ENCODE measurements around the gene POC1A.

DNA sequence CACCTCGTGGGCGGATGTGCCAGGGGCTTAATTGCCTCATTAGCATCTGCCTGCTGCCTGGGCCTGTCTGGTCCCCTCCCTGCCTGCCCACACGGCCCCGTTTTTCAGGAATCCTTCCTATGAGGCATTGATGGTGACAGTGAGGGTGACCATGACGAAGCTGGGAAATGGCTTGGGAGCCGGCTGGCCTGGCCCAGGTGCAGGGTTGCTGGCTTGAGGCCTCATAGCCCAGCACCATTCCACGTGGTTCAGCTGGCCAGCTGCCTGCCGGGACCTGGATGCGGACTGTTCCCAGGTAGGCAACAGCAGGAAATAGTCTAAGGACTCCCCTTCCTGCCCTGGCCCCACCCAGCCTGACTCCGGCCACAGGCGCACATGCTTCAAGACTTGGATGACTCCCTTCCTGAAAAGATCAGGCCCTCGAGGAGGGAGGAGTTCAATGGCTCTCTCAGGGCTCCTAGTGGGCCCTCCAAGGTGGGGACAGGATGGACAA is 88.9 kb downstream of the POC1A start:
- TF ChIP-seq PBX3 (IDR thresholded peaks at IDR 0.05; ENCODE audit: insufficient replicate concordance, low read depth, low read length) (no peak), CTCF (IDR thresholded peaks at IDR 0.05 in 2 of 3, conservative IDR thresholded peaks at IDR 0.05 in 1 of 3; ENCODE audit: control insufficient read depth in 2 of 3, extremely low read depth in 1 of 3, insufficient read depth in 1 of 3, low read depth in 3 of 3, low read length in 3 of 3) (no peak), ELK1 (IDR thresholded peaks at IDR 0.05; ENCODE audit: low read depth, low read length) (no peak), POLR2AphosphoS2 (IDR thresholded peaks at IDR 0.05; ENCODE audit: low read depth, low read length) (no peak), TCF12 (IDR thresholded peaks at IDR 0.05; ENCODE audit: low read depth, low read length) (no peak), HDAC2 (IDR thresholded peaks at IDR 0.05) (no peak), RAD21 (IDR thresholded peaks at IDR 0.05; ENCODE audit: insufficient read depth, low read depth, low read length) (no peak), POLR2A (IDR thresholded peaks at IDR 0.05; ENCODE audit: low read depth, low read length) (no peak), POLR2AphosphoS5 (IDR thresholded peaks at IDR 0.05; ENCODE audit: low read length) (no peak), CBX5 (IDR thresholded peaks at IDR 0.05; ENCODE audit: low read depth) (no peak), EP300 (IDR thresholded peaks at IDR 0.05; ENCODE audit: borderline replicate concordance in 1 of 2, control insufficient read depth in 1 of 2, low read depth in 2 of 2, low read length in 2 of 2) (no peak), EED (IDR thresholded peaks at IDR 0.05; ENCODE audit: low read depth) (no peak), ZBTB4 (CRISPR knock-in tag; IDR thresholded peaks at IDR 0.05) (no peak), SRF (IDR thresholded peaks at IDR 0.05; ENCODE audit: low read depth in 2 of 2, low read length in 2 of 2) (no peak)

Measured in GM12878 (cell line).